PC-3 (cell line): ENCODE measurements around the gene BMP7. TPM values are rescaled to one million over a fixed set of nuclear protein-coding genes. Genes with fewer than 3 reads are reported as not detected.

Experiments
- total RNA-seq: library from RNA; depleted of rRNA; stranded (reverse); fragments of >200 nt; gene quantifications from 2 replicates; pipeline ENCODE4 v1.2.3, GENCODE V29; 2014; rRNA removed

Gene BMP7
- total RNA-seq, 1 experiment from 2014 or later, result not detected

Other genes starting within 250 kb of the BMP7 start
- not detected in 2 replicates for gene SPO11, start 63.2 kb upstream of the BMP7 start, total RNA-seq
- 99.8 and 183 TPM in 2 replicates for gene RAE1, start 84.6 kb upstream of the BMP7 start, total RNA-seq
- 56.5 and 59.3 TPM in 2 replicates for gene RBM38, start 124.8 kb upstream of the BMP7 start, total RNA-seq